OCI-LY3 (cell line): ENCODE results near the gene TMEM51.

Experiments used
- H2AFZ ChIP-seq: fragments of 200-600, 300-600 bp; shearing (Covaris generic); 2 replicates; pipeline ENCODE4 v1.6.0; 2014; ENCODE audit warnings: antibody characterized with exemption, low read depth, low read length
- H3K27ac ChIP-seq: fragments of 200-600, 300-600 bp; sonication (generic); 2 replicates; pipeline ENCODE4 v1.5.1; 2014; ENCODE audit warnings: mild to moderate bottlenecking, low read length, moderate library complexity, mixed read lengths
- H3K27me3 ChIP-seq: fragments of 200-600, 300-600 bp; sonication (generic); 2 replicates; pipeline ENCODE4 v1.6.1; 2014; ENCODE audit warnings: low read depth, low read length, mixed read lengths
- H3K36me3 ChIP-seq: fragments of 200-600, 300-600 bp; sonication (generic); replicated peaks from 2 replicates; pipeline ENCODE3; 2014; ENCODE audit warnings: low read depth, low read length, mixed read lengths
- H3K4me1 ChIP-seq: fragments of 300-600, 200-600 bp; sonication (generic); 2 replicates; pipeline ENCODE4 v1.6.1; 2014; ENCODE audit warnings: low read length, mixed read lengths
- H3K4me2 ChIP-seq: fragments of 200-600, 300-600 bp; sonication (generic); 2 replicates; pipeline ENCODE4 v1.6.1; 2014; ENCODE audit warnings: low read length, mixed read lengths
- H3K4me3 ChIP-seq: fragments of 300-600, 200-600 bp; sonication (generic); 2 replicates; pipeline ENCODE4 v1.5.1; 2014; ENCODE audit warnings: antibody characterized with exemption, mild to moderate bottlenecking, low read length, moderate library complexity
- H3K79me2 ChIP-seq: fragments of 300-600, 200-600 bp; shearing (Covaris generic); 2 replicates; pipeline ENCODE4 v1.6.1; 2014; ENCODE audit warnings: mild to moderate bottlenecking, low read length, mixed read lengths
- H3K9ac ChIP-seq: fragments of 300-600, 200-600 bp; shearing (Covaris generic); 2 replicates; pipeline ENCODE4 v1.6.0; 2014; ENCODE audit warnings: mild to moderate bottlenecking, low read length, moderate library complexity
- H3K9me3 ChIP-seq: fragments of 200-600, 300-600 bp; shearing (Covaris generic); 2 replicates; pipeline ENCODE4 v1.6.1; 2014; ENCODE audit warnings: low read length, mixed read lengths; ENCODE audit not compliant: insufficient read depth
- H4K20me1 ChIP-seq: fragments of 200-600, 300-600 bp; sonication (generic); 2 replicates; pipeline ENCODE4 v1.6.1; 2016; ENCODE audit warnings: low read length, mixed read lengths; ENCODE audit not compliant: insufficient read depth
- CTCF ChIP-seq: fragments of 200-600, 300-600 bp; sonication (generic); IDR thresholded peaks from 2 replicates; pipeline ENCODE4 v1.5.1; 2014; ENCODE audit warnings: antibody characterized with exemption, low read length, low read depth
- EZH2phosphoT487 ChIP-seq: fragments of 200-600 bp; shearing (Covaris generic); IDR thresholded peaks from 2 replicates; pipeline ENCODE4 v1.6.1; 2018; ENCODE audit warnings: antibody characterized with exemption, mixed run types, low read depth

Gene TMEM51

GRCh38 chr1:15217654-15218053 lies 64.1 kb downstream of the TMEM51 start:
- H3K27me3 ChIP-seq: peaks cover 4% of the 10 kb centered on the region; the same call in 1 of the 2 replicates
- H3K4me1 ChIP-seq: no peaks in the 10 kb centered on the region
- no peak overlapping the region for H2AFZ ChIP-seq
- TF ChIP-seq CTCF: no peak
- TF ChIP-seq EZH2phosphoT487: no peak
- no peak overlapping the region for H3K27ac ChIP-seq
- H3K9me3 ChIP-seq: no peaks in the 10 kb centered on the region
- no peak overlapping the region for H3K4me3 ChIP-seq
- H3K36me3 ChIP-seq: no peaks in the 10 kb centered on the region
- H3K9ac ChIP-seq: no peak overlapping the region
- no peaks in the 10 kb centered on the region for H4K20me1 ChIP-seq
- no peak overlapping the region for H3K4me2 ChIP-seq
- no peaks in the 10 kb centered on the region for H3K79me2 ChIP-seq

GRCh38 chr1:15218287-15219279 lies 65.0 kb downstream of the TMEM51 start:
- H2AFZ ChIP-seq: no peak overlapping the region
- no peak overlapping the region for H3K4me2 ChIP-seq
- H3K79me2 ChIP-seq: no peaks in the 10 kb centered on the region
- no peak overlapping the region for H3K4me3 ChIP-seq
- no peaks in the 10 kb centered on the region for H3K4me1 ChIP-seq
- no peaks in the 10 kb centered on the region for H4K20me1 ChIP-seq
- H3K27ac ChIP-seq: no peak overlapping the region
- no peaks in the 10 kb centered on the region; the same call in 1 of the 2 replicates for H3K27me3 ChIP-seq
- no peaks in the 10 kb centered on the region for H3K36me3 ChIP-seq
- H3K9ac ChIP-seq: no peak overlapping the region
- H3K9me3 ChIP-seq: no peaks in the 10 kb centered on the region
- TF ChIP-seq EZH2phosphoT487: no peak
- no peak for TF ChIP-seq CTCF

GRCh38 chr1:15219280-15220023 lies 65.9 kb downstream of the TMEM51 start:
- Histone ChIP-seq H3K4me3 (no peak overlapping the region), H3K79me2 (no peaks in the 10 kb centered on the region), H3K4me1 (no peaks in the 10 kb centered on the region), H3K27me3 (no peaks in the 10 kb centered on the region; the same call in 1 of the 2 replicates), H4K20me1 (no peaks in the 10 kb centered on the region), H3K9me3 (no peaks in the 10 kb centered on the region), H3K9ac (no peak overlapping the region), H3K27ac (no peak overlapping the region), H2AFZ (no peak overlapping the region), H3K4me2 (no peak overlapping the region), H3K36me3 (no peaks in the 10 kb centered on the region)
- TF ChIP-seq EZH2phosphoT487 (no peak), CTCF (no peak)

GRCh38 chr1:15220024-15220392 lies 66.5 kb downstream of the TMEM51 start:
- H3K4me3 ChIP-seq: no peak overlapping the region
- H3K27ac ChIP-seq: no peak overlapping the region
- H3K79me2 ChIP-seq: no peaks in the 10 kb centered on the region
- no peaks in the 10 kb centered on the region for H3K36me3 ChIP-seq
- H3K4me1 ChIP-seq: no peaks in the 10 kb centered on the region
- no peak overlapping the region for H3K4me2 ChIP-seq
- H4K20me1 ChIP-seq: no peaks in the 10 kb centered on the region
- no peak overlapping the region for H2AFZ ChIP-seq
- no peak overlapping the region for H3K9ac ChIP-seq
- TF ChIP-seq EZH2phosphoT487 (no peak), CTCF (no peak)
- H3K27me3 ChIP-seq: no peaks in the 10 kb centered on the region; the same call in 1 of the 2 replicates
- H3K9me3 ChIP-seq: no peaks in the 10 kb centered on the region
